Epithelial cell of esophagus (primary cell): ENCODE results near the gene CFAP77.

Experiments
- DNase-seq: peaks from one replicate; pipeline ENCODE4 v3.0.0; 2010; ENCODE audit warnings: low read depth
- H3K4me3 ChIP-seq: 2 replicates; pipeline ENCODE4 v1.5.1; 2011; ENCODE audit warnings: mild to moderate bottlenecking, low read length, control low read depth
- CTCF ChIP-seq: IDR thresholded peaks from 2 replicates; pipeline ENCODE4 v1.5.1; 2011; ENCODE audit warnings: low read depth, mild to moderate bottlenecking, low read length, control low read depth, inconsistent platforms; ENCODE audit not compliant: insufficient read depth; ENCODE audit errors: missing control alignments

CFAP77 gene

GRCh38 chr9:132547976-132548730 is 138.1 kb downstream of the CFAP77 start:
- TF ChIP-seq CTCF, result no peak
- DNase-seq, result no peak
- H3K4me3 ChIP-seq, result no peak overlapping the region

- DNase-seq, result peak; percentile 18
Measured at GRCh38 chr9:132548751-132549640, 139.0 kb downstream of the CFAP77 start.

GRCh38 chr9:132551556-132551955 is 141.5 kb downstream of the CFAP77 start:
- no peak overlapping the region for H3K4me3 ChIP-seq
- no peak for TF ChIP-seq CTCF
- DNase-seq, result no peak

More at GRCh38 chr9:132548751-132549640, 139.0 kb downstream of the CFAP77 start:
- H3K4me3 ChIP-seq, result no peak overlapping the region
- TF ChIP-seq CTCF, result no peak

- no peak for DNase-seq
- no peak overlapping the region for H3K4me3 ChIP-seq
- TF ChIP-seq CTCF, result no peak
Measured at GRCh38 chr9:132552041-132552440, 142.0 kb downstream of the CFAP77 start.

- TF ChIP-seq CTCF, result no peak
- H3K4me3 ChIP-seq, result no peak overlapping the region
- no peak for DNase-seq
Measured at GRCh38 chr9:132554755-132555154, 144.7 kb downstream of the CFAP77 start.

- H3K4me3 ChIP-seq, result no peak overlapping the region
- TF ChIP-seq CTCF, result no peak
- DNase-seq, result no peak
Measured at GRCh38 chr9:132555528-132555927, 145.5 kb downstream of the CFAP77 start.

- H3K4me3 ChIP-seq, result no peak overlapping the region
- DNase-seq, result no peak
- TF ChIP-seq CTCF, result no peak
Measured at GRCh38 chr9:132556235-132556634, 146.2 kb downstream of the CFAP77 start.
